T-helper 22 cell (primary cell): Measurements from ENCODE around the gene ABCC4.
"Not testable (repeated sequence)": the region's sequence is repeated elsewhere in the genome, so short reads cannot be mapped to it uniquely, and the experiment has no call there.

Experiments used
- DNase-seq: peaks from one replicate; pipeline ENCODE4 v3.0.0-alpha.2; 2020; ENCODE audit warnings: low read depth

Gene ABCC4

GRCh38 chr13:95298169-95298965, 2.9 kb downstream of the ABCC4 start:
- no peak for DNase-seq

GRCh38 chr13:95296326-95296925, 4.8 kb downstream of the ABCC4 start:
- no peak for DNase-seq

GRCh38 chr13:95295026-95295425, 6.2 kb downstream of the ABCC4 start:
- DNase-seq, result no peak

- no peak for DNase-seq
Measured at GRCh38 chr13:95292622-95293021, 8.6 kb downstream of the ABCC4 start.

- not testable (repeated sequence) for DNase-seq
Measured at GRCh38 chr13:95289901-95290300, 11.3 kb downstream of the ABCC4 start.

- DNase-seq, result no peak
Measured at GRCh38 chr13:95289020-95289444, 12.2 kb downstream of the ABCC4 start.

- DNase-seq, result no peak
Measured at GRCh38 chr13:95284436-95284835, 16.8 kb downstream of the ABCC4 start.

- DNase-seq, result no peak
Measured at GRCh38 chr13:95279016-95279415, 22.2 kb downstream of the ABCC4 start.

- DNase-seq, result no peak
Measured at GRCh38 chr13:95276037-95276505, 25.2 kb downstream of the ABCC4 start.

GRCh38 chr13:95275322-95276036, 25.8 kb downstream of the ABCC4 start:
- no peak for DNase-seq

GRCh38 chr13:95273592-95274132, 27.6 kb downstream of the ABCC4 start:
- DNase-seq, result not testable (repeated sequence)

- not testable (repeated sequence) for DNase-seq
Measured at GRCh38 chr13:95272076-95272475, 29.2 kb downstream of the ABCC4 start.

- no peak for DNase-seq
Measured at GRCh38 chr13:95269756-95270155, 31.5 kb downstream of the ABCC4 start.

- DNase-seq, result not testable (repeated sequence)
Measured at GRCh38 chr13:95268343-95269065, 32.7 kb downstream of the ABCC4 start.

- no peak for DNase-seq
Measured at GRCh38 chr13:95267662-95268342, 33.4 kb downstream of the ABCC4 start.

GRCh38 chr13:95264225-95264624, 37.0 kb downstream of the ABCC4 start:
- DNase-seq, result no peak

GRCh38 chr13:95262837-95263384, 38.3 kb downstream of the ABCC4 start:
- no peak for DNase-seq

GRCh38 chr13:95261956-95262355, 39.3 kb downstream of the ABCC4 start:
- no peak for DNase-seq

- no peak for DNase-seq
Measured at GRCh38 chr13:95260031-95260525, 41.2 kb downstream of the ABCC4 start.

GRCh38 chr13:95258619-95259194, 42.5 kb downstream of the ABCC4 start:
- DNase-seq, result no peak
